K562 (cell line): ENCODE data around the gene TP53BP2. TPM values are rescaled to one million over a fixed set of nuclear protein-coding genes. Genes with fewer than 3 reads are reported as not detected.
A peak's percentile ranks its signal among the peaks of the same experiment; 100 is the strongest.

Source experiments
- AFF4 ChIP-seq: sonication (generic); formaldehyde crosslinking; IDR thresholded peaks from 2 replicates; pipeline ENCODE4 v1.8.0; 2023; ENCODE audit warnings: mild to moderate bottlenecking, missing genetic modification reagents
- CSDE1 ChIP-seq, 2 experiments: fragments of 450-650 bp; IDR thresholded peaks; 2 replicates each; pipeline ENCODE4 v1.6.1; 2016; ENCODE audit warnings: mild to moderate bottlenecking in 1 of 2
- ETV6 ChIP-seq, 3 experiments: fragments of 150-350 bp in 1 of 3; sonication (generic) in 1 of 3; formaldehyde crosslinking in 1 of 3; IDR thresholded peaks; 2 replicates each; pipeline versions ENCODE4 v1.6.1 to v1.8.0; 2014 to 2022; ENCODE audit warnings: borderline replicate concordance in 2 of 3, low read depth in 2 of 3, antibody characterized with exemption in 1 of 3, low read length in 1 of 3, mild to moderate bottlenecking in 1 of 3, missing genetic modification reagents in 1 of 3
- L3MBTL2 ChIP-seq: fragments of 450-650 bp; IDR thresholded peaks from 2 replicates; pipeline ENCODE4 v1.6.1; 2016; ENCODE audit warnings: mild to moderate bottlenecking, moderate library complexity
- NR2C1 ChIP-seq, 2 experiments: fragments of 450-650 bp; IDR thresholded peaks; 2 replicates each; pipeline ENCODE4 v1.6.1; 2017; ENCODE audit warnings: mild to moderate bottlenecking in 2 of 2, antibody characterized with exemption in 1 of 2, inconsistent platforms in 1 of 2, missing compliant biosample characterization in 1 of 2, missing genetic modification characterization in 1 of 2
- SP1 ChIP-seq: sonication (generic); formaldehyde crosslinking; IDR thresholded peaks from 2 replicates; pipeline ENCODE4 v1.8.1; 2022; ENCODE audit warnings: mild to moderate bottlenecking, missing genetic modification reagents
- SREBF1 ChIP-seq: fragments of 150-350 bp; IDR thresholded peaks from 2 replicates; pipeline ENCODE4 v1.6.1; 2014; ENCODE audit warnings: antibody characterized with exemption, low read depth, low read length, borderline replicate concordance
- STAT5A ChIP-seq: IDR thresholded peaks from 2 replicates; pipeline ENCODE4 v1.6.1; 2012; ENCODE audit warnings: low read length, inconsistent platforms, borderline replicate concordance
- TAF9B ChIP-seq: fragments of 450-650 bp; IDR thresholded peaks from 2 replicates; pipeline ENCODE4 v1.6.1; 2018; ENCODE audit warnings: mild to moderate bottlenecking; ENCODE audit not compliant: partially characterized antibody
- ZNF121 ChIP-seq: sonication (generic); formaldehyde crosslinking; conservative IDR thresholded peaks from 2 replicates; pipeline ENCODE4 v1.8.0; 2022; ENCODE audit warnings: missing genetic modification reagents
- ZNF175 ChIP-seq: fragments of 200-800 bp; sonication (Bioruptor generic); IDR thresholded peaks from 2 replicates; pipeline ENCODE4 v1.6.1; 2016; ENCODE audit warnings: low read depth, mild to moderate bottlenecking, missing genetic modification characterization, missing compliant biosample characterization
- ZNF224 ChIP-seq: sonication (generic); formaldehyde crosslinking; IDR thresholded peaks from 2 replicates; pipeline ENCODE4 v1.8.0; 2022; ENCODE audit warnings: mild to moderate bottlenecking, missing genetic modification reagents
- ZNF318 ChIP-seq, 2 experiments: fragments of 450-650 bp; IDR thresholded peaks; 2 replicates each; pipeline ENCODE4 v1.6.1; 2016; ENCODE audit warnings: mild to moderate bottlenecking in 2 of 2, borderline replicate concordance in 1 of 2, low read depth in 1 of 2, moderate library complexity in 1 of 2
- polyA plus RNA-seq, 8 experiments: library from polyadenylated mRNA; depleted of rRNA in 4 of 8; stranded (reverse) in 5 of 8; unstranded in 3 of 8; fragments of >200 nt; fragmentation: Nextera tagmentation in 2 of 8; fragmentation: Illumina TruSeq in 1 of 8; extraction: Ambion mirVana in 2 of 8; extraction: Trizol in 1 of 8; gene quantifications; 2 replicates each; pipeline versions ENCODE4 v1.2.1 to v1.2.3, GENCODE V29; 2011 to 2014; ENCODE audit warnings: inconsistent platforms in 1 of 8, missing spikeins in 1 of 8
- total RNA-seq, 7 experiments: library from RNA; depleted of rRNA in 6 of 7; stranded (reverse); fragments of >200 nt in 6 of 7; fragmentation: Illumina TruSeq in 2 of 7; extraction: Trizol in 2 of 7; gene quantifications; 2 replicates each; pipeline versions ENCODE4 v1.2.1 to v1.2.3, GENCODE V29; 2011 to 2021; ENCODE audit warnings: low replicate concordance in 1 of 7
- TF ChIP-seq, protein P1 (sequence below): fragments of 250-450 bp; sonication (Bioruptor Pico); IDR thresholded peaks from 2 replicates; pipeline ENCODE4 v1.8.0; 2022; ENCODE audit warnings: moderate library complexity, mild to moderate bottlenecking, inconsistent platforms

Gene TP53BP2
- total and polyA plus RNA-seq, 9 of the 15 experiments (the other 6 are each of a cell fraction or from before 2014, with no cell fraction given) = 17.0 to 69.6 (median 40.1) TPM

- no peak for TF ChIP-seq ZNF318 (IDR thresholded peaks at IDR 0.05; ENCODE audit: borderline replicate concordance in 1 of 2, low read depth in 1 of 2)
- TF ChIP-seq CSDE1 (IDR thresholded peaks at IDR 0.05) = no peak
- 0 out of 2 replicates have a peak, but pooled peaks have one; percentile 13 for TF ChIP-seq ZNF175 (CRISPR knock-in tag)
- TF ChIP-seq NR2C1 (IDR thresholded peaks at IDR 0.05) = no peak
- peak; percentile 18; the same call in 1 of the 2 replicates for TF ChIP-seq NR2C1 (tag; IDR thresholded peaks at IDR 0.05)
- no peak for TF ChIP-seq TAF9B
- TF ChIP-seq STAT5A = no peak
- no peak for TF ChIP-seq AFF4 (CRISPR knock-in tag)
- TF ChIP-seq ZNF121 (CRISPR knock-in tag) = no peak
- no peak for TF ChIP-seq ZNF224
- TF ChIP-seq SREBF1 = no peak
- 0 out of 2 replicates have a peak, but pooled peaks have one; percentile 12 for TF ChIP-seq SP1 (CRISPR knock-in tag)
- TF ChIP-seq ETV6 (IDR thresholded peaks at IDR 0.05; ENCODE audit: borderline replicate concordance in 1 of 2, low read depth in 2 of 2, low read length in 1 of 2) = no peak
- no peak for TF ChIP-seq ETV6 (CRISPR knock-in tag; IDR thresholded peaks at IDR 0.05; ENCODE audit: borderline replicate concordance)
- TF ChIP-seq, protein P1, sequence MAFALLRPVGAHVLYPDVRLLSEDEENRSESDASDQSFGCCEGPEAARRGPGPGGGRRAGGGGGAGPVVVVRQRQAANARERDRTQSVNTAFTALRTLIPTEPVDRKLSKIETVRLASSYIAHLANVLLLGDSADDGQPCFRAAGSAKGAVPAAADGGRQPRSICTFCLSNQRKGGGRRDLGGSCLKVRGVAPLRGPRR (CRISPR knock-in tag) = peak; percentile 63; the same call in 1 of the 2 replicates
- TF ChIP-seq L3MBTL2 = no peak; the same call in 1 of the 2 replicates
Observed at GRCh38 chr1:223775054-223775453, 70.7 kb downstream of the TP53BP2 start (continued).
